ENCODE measurements around the gene RIMS4. TPM values are rescaled to one million over a fixed set of nuclear protein-coding genes. Genes with fewer than 3 reads are reported as not detected.

The RIMS4 gene
- total and polyA plus RNA-seq, 2 of the 8 experiments (the other 6 are each of a cell fraction or from before 2014, with no cell fraction given): 13.3 to 44.2 TPM

DNA sequence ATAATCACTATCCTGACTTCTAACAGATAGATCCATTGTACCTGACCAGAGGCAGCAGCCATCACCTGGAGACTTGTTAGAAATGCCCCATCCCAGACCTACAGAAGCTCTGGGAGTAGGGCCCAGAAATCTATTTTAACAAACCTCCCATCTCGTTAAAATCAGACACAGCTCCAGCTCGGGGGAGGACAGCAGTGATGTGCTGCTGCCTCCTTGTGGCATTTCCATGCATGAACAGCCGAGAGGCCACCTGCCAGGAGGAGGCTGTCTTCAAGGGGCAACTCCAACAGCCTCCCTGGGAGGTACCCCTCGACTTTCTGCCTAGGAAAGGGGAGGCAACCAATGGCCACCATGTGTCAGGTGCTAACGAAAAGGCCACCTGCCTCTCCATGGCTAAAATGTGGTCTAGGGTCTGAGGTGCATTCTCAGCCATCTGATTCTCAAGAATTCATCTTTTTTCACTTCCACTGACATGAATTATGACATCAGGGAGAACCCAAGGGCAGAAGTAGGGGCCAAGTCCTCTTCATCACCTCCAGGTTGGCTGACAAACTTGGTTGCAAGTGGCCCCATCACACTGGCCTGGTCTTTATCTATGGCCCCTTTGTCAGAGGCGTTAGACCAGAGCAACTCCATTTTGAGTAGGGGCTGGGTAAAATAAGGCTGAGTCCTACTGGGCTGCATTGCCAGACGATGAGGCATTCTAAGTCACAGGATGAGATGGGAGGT is 76.8 kb downstream of the RIMS4 start:
- 48% methylated on average over 7 of the region's 7 CpGs; no CpG with 5 or more reads in 1 of the 2 experiments for WGBS, 2 experiments (ENCODE audit: extremely low coverage in 1 of 2, insufficient coverage in 1 of 2, insufficient read length in 1 of 2, insufficient replicate concordance in 2 of 2, low coverage in 1 of 2, low lambda C conversion rate in 2 of 2, missing lambda C conversion rate in 1 of 2)
- Histone ChIP-seq H3K23ac (ENCODE audit: insufficient read length) (no peak overlapping the region), H3K27ac (ENCODE audit: low read depth, low read length) (no peak overlapping the region), H3K18ac (ENCODE audit: extremely low read depth, low read length) (no peak overlapping the region), H3K36me3 (ENCODE audit: control insufficient read depth in 2 of 4, insufficient read depth in 4 of 4, low read length in 3 of 4) (no peaks in the 10 kb centered on the region), H3K9me3 (ENCODE audit: insufficient read depth in 2 of 2, low read depth in 1 of 2, low read length in 1 of 2) (no peaks in the 10 kb centered on the region; a peak in 1 of 4 replicates), H2BK120ac (replicated peaks; ENCODE audit: low read depth, low read length) (no peak overlapping the region), H3K4me3 (ENCODE audit: extremely low read depth in 1 of 4, insufficient read depth in 2 of 4, low read depth in 3 of 4, low read length in 4 of 4) (no peak overlapping the region), H2BK12ac (ENCODE audit: low read depth, low read length) (0 out of 2 replicates have a peak overlapping the region, but pooled peaks have one; percentile 20), H4K8ac (ENCODE audit: extremely low read depth, insufficient read depth, low read length) (no peak overlapping the region), H4K5ac (ENCODE audit: insufficient read length, low read depth, low read length) (no peak overlapping the region), H2AK5ac (ENCODE audit: low read depth, low read length) (no peak overlapping the region), H3K56ac (replicated peaks; ENCODE audit: insufficient read length, low read depth, low read length) (no peak overlapping the region), H3K79me1 (ENCODE audit: low read depth, low read length) (no peaks in the 10 kb centered on the region), H2BK15ac (ENCODE audit: low read length) (peak overlapping the region; percentile 20; the same call in 1 of the 2 replicates), H4K20me1 (replicated peaks in 1 of 2; ENCODE audit: control insufficient read depth in 1 of 2, insufficient read depth in 2 of 2, low read length in 2 of 2) (no peaks in the 10 kb centered on the region), H2BK20ac (ENCODE audit: low read length) (no peak overlapping the region), H3K4me1 (replicated peaks in 1 of 4; ENCODE audit: control insufficient read depth in 3 of 4, insufficient read depth in 4 of 4, low read length in 3 of 4) (peaks cover 3 to 13% (median 9%) of the 10 kb centered on the region in 4 experiments; a peak in 4 of 7 replicates), H3K4ac (replicated peaks; ENCODE audit: insufficient read length, low read depth, low read length) (no peak overlapping the region), H3K9ac (replicated peaks in 1 of 4; ENCODE audit: extremely low read depth in 1 of 4, low read depth in 3 of 4, low read length in 3 of 4) (no peak overlapping the region), H3K23me2 (ENCODE audit: low read depth, low read length) (no peaks in the 10 kb centered on the region), H2BK5ac (ENCODE audit: low read depth, low read length) (peak overlapping the region; percentile 6; the same call in 1 of the 2 replicates), H3K79me2 (ENCODE audit: control insufficient read depth in 1 of 2, insufficient read depth in 2 of 2, low read length in 2 of 2) (no peaks in the 10 kb centered on the region), H3K27me3 (replicated peaks in 1 of 4; ENCODE audit: control insufficient read depth in 3 of 4, extremely low read depth in 1 of 4, insufficient read depth in 3 of 4, low read length in 3 of 4) (no peaks in the 10 kb centered on the region), H4K91ac (replicated peaks; ENCODE audit: insufficient read length, low read length) (no peak overlapping the region), H2AFZ (ENCODE audit: low read length) (no peak overlapping the region), H3K4me2 (ENCODE audit: insufficient read depth in 1 of 2, low read depth in 2 of 2, low read length in 2 of 2) (no peak overlapping the region), H3K14ac (ENCODE audit: insufficient read length) (no peak overlapping the region)
- CTCF ChIA-PET (ENCODE audit: partially characterized antibody): interaction anchor here (0.6 to 20.4 kb wide), 14 partner anchors 11 to 133 kb away, joined by 3 to 180 read pairs (median 8); partner anchors contain the start of gene CCN5
- FAIRE-seq (no peak), DNase-seq (ENCODE audit: low read depth in 1 of 2, low spot score in 2 of 2) (peak in 1 of 2 experiments; percentile 86)
- POLR2A ChIA-PET (ENCODE audit: partially characterized antibody): interaction anchor here (1.0 to 3.6 kb wide), 2 partner anchors 10 to 50 kb away, joined by 3 to 12 read pairs; no protein-coding TSS in a partner anchor
- TF ChIP-seq MAFK (IDR thresholded peaks at IDR 0.05; ENCODE audit: low read depth, low read length): no peak
- TF ChIP-seq, protein P1, sequence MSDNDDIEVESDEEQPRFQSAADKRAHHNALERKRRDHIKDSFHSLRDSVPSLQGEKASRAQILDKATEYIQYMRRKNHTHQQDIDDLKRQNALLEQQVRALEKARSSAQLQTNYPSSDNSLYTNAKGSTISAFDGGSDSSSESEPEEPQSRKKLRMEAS (IDR thresholded peaks at IDR 0.05): no peak
- no peak for TF ChIP-seq SUZ12 (IDR thresholded peaks at IDR 0.05; ENCODE audit: low read length)
- no peak for TF ChIP-seq FOSL1 (IDR thresholded peaks at IDR 0.05; ENCODE audit: insufficient read depth, low read depth, low read length)
- TF ChIP-seq CEBPB (IDR thresholded peaks at IDR 0.05; ENCODE audit: low read depth, low read length): no peak
- TF ChIP-seq GABPA (IDR thresholded peaks at IDR 0.05; ENCODE audit: borderline replicate concordance, insufficient read depth, low read length): no peak
- TF ChIP-seq RBBP5 (IDR thresholded peaks at IDR 0.05; ENCODE audit: borderline replicate concordance, low read depth, low read length): no peak
- TF ChIP-seq TAF1 (IDR thresholded peaks at IDR 0.05; ENCODE audit: low read depth, low read length): no peak
- no peak for TF ChIP-seq KDM4A (IDR thresholded peaks at IDR 0.05; ENCODE audit: low read depth, low read length, severe bottlenecking)
- peak; percentile 39; the same call in 1 of the 2 replicates for TF ChIP-seq YY1 (IDR thresholded peaks at IDR 0.05; ENCODE audit: low read depth, low read length)
- no peak for TF ChIP-seq POU5F1 (IDR thresholded peaks at IDR 0.05; ENCODE audit: low read depth, low read length)
- TF ChIP-seq KDM1A (IDR thresholded peaks at IDR 0.05; ENCODE audit: borderline replicate concordance, low read length): no peak

Data from H1 (cell line).